ENCODE results near the gene HNRNPCL4. TPM values are rescaled to one million over a fixed set of nuclear protein-coding genes. Genes with fewer than 3 reads are reported as not detected.
"Not testable (repeated sequence)": the region's sequence is repeated elsewhere in the genome, so short reads cannot be mapped to it uniquely, and the experiment has no call there.

The HNRNPCL4 gene
- not detected for total RNA-seq
- polyA plus RNA-seq (ENCODE audit: insufficient read length in 6 of 6), result under 1 TPM in 4 of 6 donors, not detected in 2; 0.31 to 0.59 (median 0.38) TPM
- long read RNA-seq, donor 1, result 0 reads
- long read RNA-seq, donor 2, result 0 reads
- long read RNA-seq, donor 3, result 0 reads
- long read RNA-seq, donor 4, result 0 reads
- long read RNA-seq, donor 5, result 0 reads
- long read RNA-seq, donor 6, result 0 reads
- long read RNA-seq, donor 7, result 0 reads
- long read RNA-seq, donor 8, result 0 reads
- long read RNA-seq, donor 9, result 0 reads
- long read RNA-seq, donor 10, result 0 reads
- long read RNA-seq, donor 11, result 0 reads
- long read RNA-seq, donor 12, result 0 reads

DNA sequence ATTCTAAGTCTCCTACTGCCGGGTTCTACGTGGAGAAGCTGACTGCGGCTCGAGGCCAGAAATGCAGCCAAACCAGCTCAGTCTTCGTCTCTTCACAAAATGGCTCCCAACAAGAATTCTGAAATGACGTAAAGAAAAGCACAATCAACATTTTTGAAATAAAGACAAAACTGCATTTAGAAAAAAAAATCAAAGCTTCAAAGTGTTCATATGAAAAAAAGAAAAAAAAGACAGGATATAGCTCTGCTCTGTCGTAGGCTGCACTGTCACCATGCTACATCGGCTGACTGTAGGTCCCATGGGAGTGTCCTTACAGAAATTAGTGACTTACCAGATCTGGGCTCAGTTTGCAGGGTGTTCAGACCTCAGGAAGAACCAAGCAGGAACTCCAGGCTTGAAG is at the start of gene HNRNPCL4:
Gene HNRNPCL4 (minus strand): TSS at position 101 of the 400 bp plus-strand sequence. CDS start 164 bp downstream, outside the sequence.
- H3K9me3 ChIP-seq; DNase-seq; H3K27ac ChIP-seq; H3K36me3 ChIP-seq; H3K4me3 ChIP-seq; ATAC-seq; H3K4me1 ChIP-seq; intact Hi-C loops (cut with DNase I); H3K27me3 ChIP-seq: not testable (repeated sequence)

GRCh38 chr1:13208712-13209111 is 43.3 kb upstream of the HNRNPCL4 start:
- H3K4me3 ChIP-seq; H3K9me3 ChIP-seq; H3K36me3 ChIP-seq; DNase-seq; intact Hi-C loops (cut with DNase I); H3K27me3 ChIP-seq; H3K4me1 ChIP-seq; ATAC-seq; H3K27ac ChIP-seq: not testable (repeated sequence)

DNA sequence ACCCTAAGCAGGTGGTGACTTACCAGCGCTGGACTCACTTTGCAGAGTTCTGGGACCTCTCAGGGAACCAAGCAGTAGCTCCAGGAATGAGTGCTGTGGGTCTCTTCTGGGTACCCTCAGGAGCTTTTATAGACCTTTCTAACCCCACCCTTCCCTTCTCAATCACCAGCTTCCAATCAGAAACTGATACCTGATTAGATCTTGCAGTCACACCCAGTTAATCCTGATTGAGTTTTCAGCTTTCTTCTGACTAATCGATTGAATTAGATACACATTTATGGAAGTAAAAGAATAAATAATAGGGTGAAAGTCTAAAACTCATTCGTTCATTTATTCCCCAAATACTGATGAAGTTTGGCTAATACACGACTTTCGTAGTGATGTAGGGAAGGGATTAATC is 35.9 kb upstream of the HNRNPCL4 start, which contains the start of gene PRAMEF13:
Gene PRAMEF13 (minus strand): TSS at position 101 of the 400 bp plus-strand sequence. CDS start 1,820 bp downstream, outside the sequence.
- H3K27ac ChIP-seq; H3K4me3 ChIP-seq; H3K36me3 ChIP-seq; DNase-seq; H3K27me3 ChIP-seq; H3K4me1 ChIP-seq; ATAC-seq; H3K9me3 ChIP-seq; intact Hi-C loops (cut with DNase I): not testable (repeated sequence)

- DNase-seq; H3K4me1 ChIP-seq; intact Hi-C loops (cut with DNase I); H3K27me3 ChIP-seq; H3K27ac ChIP-seq; H3K36me3 ChIP-seq; ATAC-seq; H3K4me3 ChIP-seq; H3K9me3 ChIP-seq: not testable (repeated sequence)
These were observed 6.1 kb upstream of the HNRNPCL4 start, which contains the start of gene PRAMEF9 for GRCh38 chr1:13171548-13171947. Gene PRAMEF9 (plus strand): TSS chr1:13171848. CDS start chr1:13175281, 3,433 bp downstream.

GRCh38 chr1:13155909-13156308 is 9.5 kb downstream of the HNRNPCL4 start, which contains the start of gene PRAMEF26:
Gene PRAMEF26 (minus strand): TSS chr1:13156009. CDS start chr1:13153095, 2,914 bp downstream.
- DNase-seq; H3K27ac ChIP-seq; intact Hi-C loops (cut with DNase I); H3K4me1 ChIP-seq; H3K27me3 ChIP-seq; H3K36me3 ChIP-seq; H3K9me3 ChIP-seq; ATAC-seq; H3K4me3 ChIP-seq: not testable (repeated sequence)

DNA sequence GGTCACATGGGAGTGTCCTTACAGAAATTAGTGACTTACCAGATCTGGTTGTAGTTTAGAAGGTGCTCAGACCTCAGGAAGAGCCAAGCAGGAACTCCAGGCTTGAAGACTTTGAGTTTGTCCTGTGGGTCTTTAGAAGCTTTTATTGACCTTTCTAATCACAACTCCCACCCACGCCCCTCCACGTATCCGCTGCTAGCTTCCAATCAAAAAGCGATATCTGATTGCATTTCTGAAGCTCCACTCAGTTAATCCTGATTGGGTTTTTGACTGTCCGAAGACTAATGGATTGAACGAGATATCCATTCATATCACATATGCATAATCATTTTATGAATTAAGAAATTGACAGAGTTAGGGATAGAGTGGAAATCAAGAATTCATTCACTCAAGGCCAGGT is 48.7 kb downstream of the HNRNPCL4 start, which contains the start of gene HNRNPCL2:
Gene HNRNPCL2 (minus strand): TSS at position 101 of the 400 bp plus-strand sequence. CDS start 454 bp downstream, outside the sequence.
- H3K27ac ChIP-seq; ATAC-seq; intact Hi-C loops (cut with DNase I): not testable (repeated sequence)

More for the DNA sequence above, 48.7 kb downstream of the HNRNPCL4 start, which contains the start of gene HNRNPCL2:
- DNase-seq, H3K9me3 ChIP-seq, H3K4me1 ChIP-seq, H3K36me3 ChIP-seq, H3K4me3 ChIP-seq: not testable (repeated sequence)
- H3K27me3 ChIP-seq, result peaks cover 0 to 23% of the 10 kb centered on the region in 2 donors

Other genes starting within 250 kb of the HNRNPCL4 start
- not detected for gene PRAMEF7, start 249.0 kb downstream of the HNRNPCL4 start, total RNA-seq
- gene PRAMEF7, start 249.0 kb downstream of the HNRNPCL4 start, polyA plus RNA-seq (ENCODE audit: insufficient read length in 6 of 6), result not detected
- gene PRAMEF6, start 218.1 kb downstream of the HNRNPCL4 start, total RNA-seq, result not detected
- not detected for gene PRAMEF6, start 218.1 kb downstream of the HNRNPCL4 start, polyA plus RNA-seq (ENCODE audit: insufficient read length in 6 of 6)
- not detected for gene PRAMEF27, start 109.1 kb downstream of the HNRNPCL4 start, total RNA-seq
- gene PRAMEF27, start 109.1 kb downstream of the HNRNPCL4 start, polyA plus RNA-seq (ENCODE audit: insufficient read length in 6 of 6), result not detected
- not detected for gene HNRNPCL3, start 104.9 kb downstream of the HNRNPCL4 start, total RNA-seq
- gene HNRNPCL3, start 104.9 kb downstream of the HNRNPCL4 start, polyA plus RNA-seq (ENCODE audit: insufficient read length in 6 of 6), result under 1 TPM in 1 of 6 donors, not detected in 5; 0.28 TPM
- gene PRAMEF25, start 94.9 kb downstream of the HNRNPCL4 start, total RNA-seq, result not detected
- gene PRAMEF25, start 94.9 kb downstream of the HNRNPCL4 start, polyA plus RNA-seq (ENCODE audit: insufficient read length in 6 of 6), result not detected
- gene HNRNPCL2, start 48.8 kb downstream of the HNRNPCL4 start, total RNA-seq, result not detected
- under 1 TPM in 4 of 6 donors, not detected in 2; 0.13 to 0.49 (median 0.30) TPM for gene HNRNPCL2, start 48.8 kb downstream of the HNRNPCL4 start, polyA plus RNA-seq (ENCODE audit: insufficient read length in 6 of 6)
- gene PRAMEF26, start 9.6 kb downstream of the HNRNPCL4 start, total RNA-seq, result not detected
- not detected for gene PRAMEF26, start 9.6 kb downstream of the HNRNPCL4 start, polyA plus RNA-seq (ENCODE audit: insufficient read length in 6 of 6)
- not detected for gene PRAMEF9, start 6.2 kb upstream of the HNRNPCL4 start, total RNA-seq
- gene PRAMEF9, start 6.2 kb upstream of the HNRNPCL4 start, polyA plus RNA-seq (ENCODE audit: insufficient read length in 6 of 6), result not detected
- not detected for gene PRAMEF13, start 35.8 kb upstream of the HNRNPCL4 start, total RNA-seq
- gene PRAMEF13, start 35.8 kb upstream of the HNRNPCL4 start, polyA plus RNA-seq (ENCODE audit: insufficient read length in 6 of 6), result not detected
- not detected for gene PRAMEF18, start 60.5 kb upstream of the HNRNPCL4 start, total RNA-seq
- gene PRAMEF18, start 60.5 kb upstream of the HNRNPCL4 start, polyA plus RNA-seq (ENCODE audit: insufficient read length in 6 of 6), result not detected
- not detected for gene PRAMEF5, start 88.6 kb upstream of the HNRNPCL4 start, total RNA-seq
- not detected for gene PRAMEF5, start 88.6 kb upstream of the HNRNPCL4 start, polyA plus RNA-seq (ENCODE audit: insufficient read length in 6 of 6)
- gene PRAMEF8, start 119.5 kb upstream of the HNRNPCL4 start, total RNA-seq, result not detected
- not detected for gene PRAMEF8, start 119.5 kb upstream of the HNRNPCL4 start, polyA plus RNA-seq (ENCODE audit: insufficient read length in 6 of 6)
- not detected for gene PRAMEF33, start 137.9 kb upstream of the HNRNPCL4 start, total RNA-seq
- gene PRAMEF33, start 137.9 kb upstream of the HNRNPCL4 start, polyA plus RNA-seq (ENCODE audit: insufficient read length in 6 of 6), result not detected
- gene PRAMEF15, start 149.9 kb upstream of the HNRNPCL4 start, total RNA-seq, result not detected
- gene PRAMEF15, start 149.9 kb upstream of the HNRNPCL4 start, polyA plus RNA-seq (ENCODE audit: insufficient read length in 6 of 6), result not detected
- not detected for gene PRAMEF14, start 181.5 kb upstream of the HNRNPCL4 start, total RNA-seq
- gene PRAMEF14, start 181.5 kb upstream of the HNRNPCL4 start, polyA plus RNA-seq (ENCODE audit: insufficient read length in 6 of 6), result not detected
- gene PRAMEF19, start 206.3 kb upstream of the HNRNPCL4 start, total RNA-seq, result not detected
- gene PRAMEF19, start 206.3 kb upstream of the HNRNPCL4 start, polyA plus RNA-seq (ENCODE audit: insufficient read length in 6 of 6), result not detected
- gene PRAMEF17, start 224.0 kb upstream of the HNRNPCL4 start, total RNA-seq, result not detected
- gene PRAMEF17, start 224.0 kb upstream of the HNRNPCL4 start, polyA plus RNA-seq (ENCODE audit: insufficient read length in 6 of 6), result not detected
- not detected for gene PRAMEF20, start 244.8 kb upstream of the HNRNPCL4 start, total RNA-seq
- not detected for gene PRAMEF20, start 244.8 kb upstream of the HNRNPCL4 start, polyA plus RNA-seq (ENCODE audit: insufficient read length in 6 of 6)

All from left lung (tissue), 14 donors.